Sigmoid colon (tissue), 4 donors: ENCODE results near the gene TSPAN9.

Experiments
- CTCF ChIP-seq, 4 experiments: fragments of 450-650 bp in 3 of 4; fragments of 200-600 bp in 1 of 4; IDR thresholded peaks; one replicate each; pipeline ENCODE4 v1.5.1; 2016 to 2019; ENCODE audit warnings: antibody characterized with exemption in 4 of 4, mild to moderate bottlenecking in 3 of 4, moderate library complexity in 2 of 4
- POLR2AphosphoS5 ChIP-seq, 4 donors: sonication (generic); formaldehyde crosslinking; IDR thresholded peaks; one replicate each; pipeline ENCODE4 v1.6.1; 2017; ENCODE audit warnings: antibody characterized with exemption in 4 of 4

GRCh38 chr12:3294481-3294911 lies 217.3 kb downstream of the TSPAN9 start:
- TF ChIP-seq CTCF (IDR thresholded peaks at IDR 0.05): no peak
- TF ChIP-seq POLR2AphosphoS5 (IDR thresholded peaks at IDR 0.05): no peak
